Colonic mucosa (tissue), 4 donors: ENCODE measurements around the gene NGEF. TPM values are rescaled to one million over a fixed set of nuclear protein-coding genes. Genes with fewer than 3 reads are reported as not detected.

Experiments used
- DNase-seq: peaks from one replicate; pipeline ENCODE4 v3.0.0-alpha.2; 2020
- H3K27ac ChIP-seq: fragments of 200-600 bp; one replicate; pipeline ENCODE4 v1.8.0; 2021
- H3K27me3 ChIP-seq: fragments of 200-600 bp; one replicate; pipeline ENCODE4 v1.8.0; 2021
- H3K36me3 ChIP-seq: fragments of 200-600 bp; one replicate; pipeline ENCODE4 v1.8.0; 2021
- H3K4me1 ChIP-seq: fragments of 200-600 bp; one replicate; pipeline ENCODE4 v1.8.0; 2021; ENCODE audit warnings: mild to moderate bottlenecking
- H3K4me3 ChIP-seq: fragments of 200-600 bp; one replicate; pipeline ENCODE4 v1.8.0; 2021
- H3K9ac ChIP-seq, 2 donors: one replicate each; pipeline ENCODE4 v1.7.0; 2013; ENCODE audit warnings: control low read depth in 2 of 2, low read depth in 2 of 2, low read length in 2 of 2
- H3K9me3 ChIP-seq: fragments of 200-600 bp; one replicate; pipeline ENCODE4 v1.8.0; 2021
- CTCF ChIP-seq: fragments of 200-600 bp; IDR thresholded peaks from one replicate; pipeline ENCODE4 v1.8.0; 2022; ENCODE audit warnings: antibody characterized with exemption, mild to moderate bottlenecking
- intact Hi-C: fragments of 100-400 bp; cut with DNase I; formaldehyde crosslinking; loops from one replicate; pipeline ENCODE4 v1.14.1; 2022
- total RNA-seq, 2 donors: library from RNA; stranded (reverse); fragmentation: NEBNext Ultra II Directional in 1 of 2; extraction: Animal tissue kit (Norgen Biotek cat#: 25700) in 1 of 2; gene quantifications; one replicate each; pipeline ENCODE4 v1.2.1, GENCODE V29; 2021
- donor health status: healthy.
- donor health status: DM: no; HTN: no; CAD: no.
- donor health status: DM: no; HTN: no; CAD: no.

NGEF gene
- total RNA-seq, 2 donors from 2014 or later = 25.6 to 34.0 TPM

DNA sequence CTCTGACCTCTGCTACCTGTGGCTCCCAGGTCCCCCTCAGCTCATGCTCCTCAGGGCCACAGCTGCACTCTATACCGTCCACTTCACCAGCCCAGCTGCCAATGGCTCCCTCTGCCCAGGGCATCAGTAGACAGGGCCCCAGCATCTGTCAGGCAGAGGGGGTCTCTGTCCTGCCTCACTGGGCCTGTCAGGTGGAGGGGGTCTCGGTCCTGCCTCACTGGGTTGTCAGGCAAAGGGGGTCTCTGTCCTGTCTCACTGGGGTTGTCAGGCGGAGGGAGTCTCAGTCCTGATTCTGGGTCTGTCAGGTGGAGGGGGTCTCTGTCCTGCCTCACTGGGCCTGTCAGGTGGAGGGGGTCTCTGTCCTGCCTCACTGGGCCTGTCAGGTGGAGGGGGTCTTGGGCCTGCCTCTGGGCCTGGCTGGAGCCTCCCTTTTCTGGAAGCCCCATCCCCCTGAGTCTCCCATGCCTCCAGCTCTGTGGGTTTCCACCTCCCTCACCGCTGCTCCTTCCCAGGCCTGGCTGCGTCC is 123.1 kb downstream of the NGEF start:
- DNase-seq = no peak
- Histone ChIP-seq H3K36me3 (no peaks in the 10 kb centered on the region), H3K27me3 (no peaks in the 10 kb centered on the region), H3K4me1 (no peaks in the 10 kb centered on the region), H3K9me3 (no peaks in the 10 kb centered on the region), H3K4me3 (no peak overlapping the region), H3K27ac (no peak overlapping the region), H3K9ac (no peak overlapping the region)
- intact Hi-C loops = no loop called here
- no peak for TF ChIP-seq CTCF

DNA sequence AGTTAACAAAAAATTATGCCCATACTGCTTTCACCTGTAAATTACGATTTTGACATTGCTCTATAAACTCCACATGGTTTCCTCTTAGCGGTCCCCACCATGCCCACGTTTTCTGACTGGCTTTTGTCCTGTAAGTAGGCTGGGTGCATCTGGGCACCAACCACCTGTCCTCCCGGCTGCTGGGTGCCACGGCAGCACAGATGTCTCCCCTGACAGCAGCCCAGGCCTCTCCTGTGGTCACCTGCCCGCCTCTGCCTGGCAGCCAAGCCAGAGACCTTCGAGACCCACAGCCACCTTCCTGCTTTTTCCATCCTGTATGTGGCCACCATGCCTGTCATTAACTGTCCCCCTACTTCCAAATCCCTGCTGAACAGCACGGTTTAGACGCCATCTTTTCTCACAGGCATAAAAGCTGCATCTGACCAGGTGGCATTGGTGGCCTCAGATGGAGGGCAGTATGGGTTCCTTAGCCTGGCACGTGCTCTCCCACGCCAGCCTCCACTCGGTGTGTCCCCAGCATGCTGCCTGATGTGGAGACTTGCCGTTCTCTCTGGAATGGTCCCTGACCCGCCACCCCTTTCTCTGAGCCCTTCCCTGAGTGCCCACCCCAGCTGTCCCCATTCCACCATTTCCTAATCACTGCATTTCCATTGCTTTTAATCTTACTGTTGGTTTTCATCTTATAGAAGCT is 124.1 kb downstream of the NGEF start:
- no peaks in the 10 kb centered on the region for H3K36me3 ChIP-seq
- no peak overlapping the region for H3K9ac ChIP-seq
- peak; percentile 13 for DNase-seq

DNA sequence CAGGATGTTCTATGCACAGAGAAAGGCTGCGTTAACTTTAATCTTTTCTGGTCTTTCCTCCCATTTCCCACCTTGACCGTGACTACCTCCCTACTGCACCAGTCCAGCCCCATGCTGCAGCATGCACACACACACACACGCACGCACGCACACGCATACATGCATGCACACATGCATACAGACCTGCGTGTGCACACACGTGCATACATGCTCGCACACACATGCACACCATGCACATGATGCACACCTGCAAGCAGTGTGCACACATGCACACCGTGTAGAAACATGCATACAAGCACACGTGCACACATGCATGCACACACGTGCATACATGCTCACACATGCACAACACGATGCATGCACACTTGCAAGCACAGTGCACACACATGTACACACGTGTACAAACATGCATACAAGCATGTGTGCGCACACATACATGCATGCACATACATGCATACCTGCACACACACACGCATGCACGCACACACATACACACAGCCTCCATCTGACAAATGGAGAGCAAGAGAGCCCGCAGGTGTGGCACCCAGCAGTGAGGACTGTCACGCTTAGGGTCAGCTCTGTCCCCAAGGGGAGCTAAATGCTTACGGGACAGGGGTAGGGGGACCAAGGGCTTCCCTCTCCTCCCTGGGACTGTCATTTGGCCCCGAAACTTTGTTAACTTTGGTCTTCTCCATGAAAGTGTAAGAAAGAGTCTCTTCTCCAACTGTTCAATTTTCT is 124.8 kb downstream of the NGEF start:
- intact Hi-C loops = no loop called here
- Histone ChIP-seq H3K9me3 (no peaks in the 10 kb centered on the region), H3K27ac (no peak overlapping the region), H3K36me3 (no peaks in the 10 kb centered on the region), H3K27me3 (no peaks in the 10 kb centered on the region), H3K4me3 (no peak overlapping the region), H3K4me1 (no peaks in the 10 kb centered on the region), H3K9ac (no peak overlapping the region)
- no peak for TF ChIP-seq CTCF
- no peak for DNase-seq

More for the DNA sequence above, 124.1 kb downstream of the NGEF start:
- no peak for TF ChIP-seq CTCF
- intact Hi-C loops = no loop called here
- Histone ChIP-seq H3K27ac (no peak overlapping the region), H3K9me3 (no peaks in the 10 kb centered on the region), H3K4me1 (no peaks in the 10 kb centered on the region), H3K4me3 (no peak overlapping the region), H3K27me3 (no peaks in the 10 kb centered on the region)

- Histone ChIP-seq H3K9ac (no peak overlapping the region), H3K27me3 (no peaks in the 10 kb centered on the region), H3K4me3 (no peak overlapping the region), H3K27ac (no peak overlapping the region), H3K4me1 (no peaks in the 10 kb centered on the region), H3K36me3 (no peaks in the 10 kb centered on the region), H3K9me3 (no peaks in the 10 kb centered on the region)
- no peak for TF ChIP-seq CTCF
- peak; percentile 12 for DNase-seq
- intact Hi-C loops = no loop called here
These were observed 125.7 kb downstream of the NGEF start for GRCh38 chr2:232887171-232887850.

GRCh38 chr2:232886632-232887031 is 126.4 kb downstream of the NGEF start:
- Histone ChIP-seq H3K9ac (no peak overlapping the region), H3K36me3 (no peaks in the 10 kb centered on the region)
- no peak for DNase-seq

More at GRCh38 chr2:232886632-232887031, 126.4 kb downstream of the NGEF start:
- Histone ChIP-seq H3K4me1 (no peaks in the 10 kb centered on the region), H3K27ac (no peak overlapping the region), H3K27me3 (no peaks in the 10 kb centered on the region), H3K4me3 (no peak overlapping the region), H3K9me3 (no peaks in the 10 kb centered on the region)
- no peak for TF ChIP-seq CTCF
- intact Hi-C loops = no loop called here
